Type B pancreatic cell (in vitro differentiated cells): ENCODE data around the gene GPR161. TPM values are rescaled to one million over a fixed set of nuclear protein-coding genes. Genes with fewer than 3 reads are reported as not detected.

ENCODE experiments used
- DNase-seq: peaks from one replicate; pipeline ENCODE4 v3.0.0; 2021; ENCODE audit warnings: mixed read lengths; ENCODE audit not compliant: unreplicated experiment; ENCODE audit errors: extremely low spot score
- H3K27ac Mint-ChIP-seq: 2 replicates; pipeline ENCODE4 v1.8.0; 2021; ENCODE audit warnings: mild to moderate bottlenecking, mixed read lengths
- H3K27me3 Mint-ChIP-seq: 2 replicates; pipeline ENCODE4 v1.8.0; 2021; ENCODE audit warnings: mixed read lengths
- H3K36me3 Mint-ChIP-seq: 2 replicates; pipeline ENCODE4 v1.8.0; 2021; ENCODE audit warnings: mixed read lengths
- H3K4me1 Mint-ChIP-seq: one replicate; pipeline ENCODE4 v1.8.0; 2021; ENCODE audit warnings: mixed read lengths; ENCODE audit not compliant: unreplicated experiment
- H3K4me3 Mint-ChIP-seq: 2 replicates; pipeline ENCODE4 v1.8.0; 2021; ENCODE audit warnings: mild to moderate bottlenecking, mixed read lengths
- H3K9me3 Mint-ChIP-seq: 2 replicates; pipeline ENCODE4 v1.8.0; 2021; ENCODE audit warnings: mixed read lengths
- total RNA-seq: library from RNA; stranded (reverse); gene quantifications from 2 replicates; pipeline ENCODE4 v1.2.1, GENCODE V29; 2021; ENCODE audit warnings: low replicate concordance
- TF ChIP-seq, protein P1 (sequence below): fragments of 200-600 bp; sonication (generic); conservative IDR thresholded peaks from 2 replicates; pipeline ENCODE4 v1.5.0; 2021; ENCODE audit warnings: antibody characterized with exemption, mild to moderate bottlenecking

The GPR161 gene
- total RNA-seq, 1 donor from 2014 or later: 32.6 TPM

DNA sequence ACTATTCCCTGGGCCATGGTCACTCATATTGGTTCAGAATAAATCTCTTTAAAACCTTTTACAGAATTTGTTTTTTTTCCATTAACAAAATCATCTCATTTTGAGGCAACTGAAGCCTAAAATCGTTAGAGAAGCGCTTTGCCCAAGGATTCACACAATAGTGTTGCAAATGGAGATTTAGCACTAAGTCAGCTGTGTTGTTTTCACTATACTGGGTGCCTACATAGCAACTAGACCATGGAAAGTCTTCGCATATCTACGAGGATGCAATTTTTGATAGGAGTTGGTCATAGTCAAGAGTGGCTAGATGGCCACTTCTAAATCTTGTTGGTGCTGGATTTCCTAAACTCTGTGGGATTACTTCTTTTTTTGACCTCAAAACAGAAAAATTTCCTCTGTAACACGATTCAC is 41.5 kb upstream of the GPR161 start:
- TF ChIP-seq, protein P1, sequence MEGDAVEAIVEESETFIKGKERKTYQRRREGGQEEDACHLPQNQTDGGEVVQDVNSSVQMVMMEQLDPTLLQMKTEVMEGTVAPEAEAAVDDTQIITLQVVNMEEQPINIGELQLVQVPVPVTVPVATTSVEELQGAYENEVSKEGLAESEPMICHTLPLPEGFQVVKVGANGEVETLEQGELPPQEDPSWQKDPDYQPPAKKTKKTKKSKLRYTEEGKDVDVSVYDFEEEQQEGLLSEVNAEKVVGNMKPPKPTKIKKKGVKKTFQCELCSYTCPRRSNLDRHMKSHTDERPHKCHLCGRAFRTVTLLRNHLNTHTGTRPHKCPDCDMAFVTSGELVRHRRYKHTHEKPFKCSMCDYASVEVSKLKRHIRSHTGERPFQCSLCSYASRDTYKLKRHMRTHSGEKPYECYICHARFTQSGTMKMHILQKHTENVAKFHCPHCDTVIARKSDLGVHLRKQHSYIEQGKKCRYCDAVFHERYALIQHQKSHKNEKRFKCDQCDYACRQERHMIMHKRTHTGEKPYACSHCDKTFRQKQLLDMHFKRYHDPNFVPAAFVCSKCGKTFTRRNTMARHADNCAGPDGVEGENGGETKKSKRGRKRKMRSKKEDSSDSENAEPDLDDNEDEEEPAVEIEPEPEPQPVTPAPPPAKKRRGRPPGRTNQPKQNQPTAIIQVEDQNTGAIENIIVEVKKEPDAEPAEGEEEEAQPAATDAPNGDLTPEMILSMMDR: no peak
- Mint-ChIP-seq H3K36me3 (no peaks in the 10 kb centered on the region), H3K27me3 (no peaks in the 10 kb centered on the region), H3K27ac (no peak overlapping the region), H3K4me1 (no peaks in the 10 kb centered on the region), H3K9me3 (peaks cover 8% of the 10 kb centered on the region), H3K4me3 (no peak overlapping the region)
- DNase-seq: no peak

GRCh38 chr1:168172250-168172915 is 35.7 kb upstream of the GPR161 start:
- no peak for DNase-seq
- H3K9me3 Mint-ChIP-seq: peaks cover 4% of the 10 kb centered on the region
- no peaks in the 10 kb centered on the region for H3K4me1 Mint-ChIP-seq
- TF ChIP-seq, protein P1: no peak
- no peaks in the 10 kb centered on the region for H3K36me3 Mint-ChIP-seq
- no peaks in the 10 kb centered on the region for H3K27me3 Mint-ChIP-seq
- no peak overlapping the region for H3K4me3 Mint-ChIP-seq
- no peak overlapping the region for H3K27ac Mint-ChIP-seq

GRCh38 chr1:168170564-168171508 is 34.1 kb upstream of the GPR161 start:
- DNase-seq: no peak
- Mint-ChIP-seq H3K36me3 (no peaks in the 10 kb centered on the region), H3K27ac (no peak overlapping the region), H3K4me3 (no peak overlapping the region), H3K27me3 (no peaks in the 10 kb centered on the region), H3K4me1 (no peaks in the 10 kb centered on the region), H3K9me3 (peaks cover 4% of the 10 kb centered on the region)
- TF ChIP-seq, protein P1: no peak

DNA sequence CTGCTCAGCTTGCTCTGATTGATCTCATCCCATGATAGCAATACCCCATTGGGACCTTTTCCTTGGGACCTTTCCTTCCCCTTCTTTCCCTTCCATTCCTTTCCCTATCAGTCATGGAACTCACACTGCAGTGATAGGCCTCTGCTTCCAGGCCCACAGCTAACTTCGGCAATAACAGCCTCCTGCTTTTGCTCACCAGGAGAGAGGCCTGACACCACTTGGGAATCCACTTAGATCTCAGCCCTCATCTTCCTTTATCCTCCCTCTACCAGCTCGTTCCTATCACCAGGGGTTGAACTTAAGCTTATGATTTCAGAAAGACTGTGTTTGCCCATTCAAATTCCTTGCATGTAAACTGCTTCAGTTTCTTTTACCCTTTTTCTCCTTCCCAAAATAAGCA is 31.1 kb upstream of the GPR161 start:
- TF ChIP-seq, protein P1: no peak

DNA sequence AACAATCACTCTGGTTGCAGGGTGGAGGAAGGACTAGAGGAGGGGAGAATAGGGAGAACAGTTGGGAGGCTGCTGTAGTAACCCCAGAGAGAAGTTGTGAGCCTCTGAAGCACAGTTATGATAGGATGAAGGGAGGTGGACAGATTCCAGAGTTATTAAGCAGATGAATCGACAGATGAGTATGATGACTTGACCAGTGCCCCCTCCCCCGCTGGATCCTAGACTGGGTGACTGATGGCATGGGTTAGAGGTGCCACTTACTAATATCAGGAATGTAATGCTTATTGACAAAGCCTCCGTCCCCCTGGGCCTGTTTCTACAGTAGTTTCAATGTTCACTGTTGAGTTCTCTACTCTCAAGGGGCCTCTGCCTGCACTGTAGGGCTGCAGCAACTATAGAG is 28.0 kb upstream of the GPR161 start:
- Mint-ChIP-seq H3K4me1 (no peaks in the 10 kb centered on the region), H3K9me3 (no peaks in the 10 kb centered on the region), H3K4me3 (no peak overlapping the region), H3K27ac (no peak overlapping the region), H3K27me3 (no peaks in the 10 kb centered on the region), H3K36me3 (no peaks in the 10 kb centered on the region)
- DNase-seq: no peak
- TF ChIP-seq, protein P1: no peak

More for the DNA sequence above, 31.1 kb upstream of the GPR161 start:
- no peaks in the 10 kb centered on the region for H3K36me3 Mint-ChIP-seq
- H3K27ac Mint-ChIP-seq: no peak overlapping the region
- no peak for DNase-seq
- H3K27me3 Mint-ChIP-seq: no peaks in the 10 kb centered on the region
- H3K4me3 Mint-ChIP-seq: no peak overlapping the region
- no peaks in the 10 kb centered on the region for H3K9me3 Mint-ChIP-seq
- H3K4me1 Mint-ChIP-seq: no peaks in the 10 kb centered on the region
